Peyer's patch (tissue), 4 donors: ENCODE results near the gene SCP2.

Experiments
- CTCF ChIP-seq, 6 experiments: fragments of 450-650 bp in 4 of 6; fragments of 200-600 bp in 2 of 6; sonication (generic) in 1 of 6; IDR thresholded peaks; one replicate each; pipeline ENCODE4 v1.5.1; 2017 to 2019; ENCODE audit warnings: antibody characterized with exemption in 6 of 6, mild to moderate bottlenecking in 3 of 6, moderate library complexity in 1 of 6
- POLR2A ChIP-seq, 2 donors: fragments of 450-650 bp; IDR thresholded peaks; one replicate each; pipeline ENCODE4 v1.5.1; 2017; ENCODE audit warnings: antibody characterized with exemption in 2 of 2, mild to moderate bottlenecking in 2 of 2, moderate library complexity in 2 of 2

GRCh38 chr1:53043271-53043670 is 116.2 kb downstream of the SCP2 start:
- no peak for TF ChIP-seq CTCF (IDR thresholded peaks at IDR 0.05)
- no peak for TF ChIP-seq POLR2A (IDR thresholded peaks at IDR 0.05)
